GM23338 (cell line): ENCODE data around the gene ROR1.

Experiments
- CREB1 ChIP-seq: fragments of 250-450 bp; sonication (Bioruptor Pico); IDR thresholded peaks from 2 replicates; pipeline ENCODE4 v1.5.0; 2020; ENCODE audit warnings: low read depth, mild to moderate bottlenecking, moderate library complexity
- EZH2 ChIP-seq: fragments of 200-600 bp; sonication (generic); IDR thresholded peaks from one replicate; pipeline ENCODE4 v1.8.0; 2017; ENCODE audit warnings: antibody characterized with exemption, mild to moderate bottlenecking, low read depth; ENCODE audit not compliant: unreplicated experiment
- EZH2phosphoT487 ChIP-seq: fragments of 200-600 bp; sonication (generic); IDR thresholded peaks from one replicate; pipeline ENCODE4 v1.8.1; 2018; ENCODE audit warnings: antibody characterized with exemption; ENCODE audit not compliant: unreplicated experiment
- POLR2AphosphoS5 ChIP-seq: IDR thresholded peaks from 2 replicates; pipeline ENCODE4 v1.6.1; 2016; ENCODE audit warnings: antibody characterized with exemption, low read depth
- TF ChIP-seq, protein P1 (sequence below): IDR thresholded peaks from one replicate; pipeline ENCODE4 v1.6.1; 2018; ENCODE audit warnings: antibody characterized with exemption; ENCODE audit not compliant: unreplicated experiment
- TF ChIP-seq, protein P2 (sequence below), 2 experiments: fragments of 200-600 bp in 1 of 2; sonication (generic) in 1 of 2; conservative IDR thresholded peaks; 2 replicates each; pipeline versions ENCODE4 v1.5.1 to v1.6.1; 2016 to 2017; ENCODE audit warnings: antibody characterized with exemption in 2 of 2, low read depth in 2 of 2, mild to moderate bottlenecking in 2 of 2, moderate library complexity in 1 of 2
- TF ChIP-seq, protein P3 (sequence below): fragments of 250-450 bp; sonication (Bioruptor Pico); IDR thresholded peaks from 2 replicates; pipeline ENCODE4 v1.5.0; 2020; ENCODE audit warnings: mild to moderate bottlenecking, moderate library complexity
- TF ChIP-seq, protein P4 (sequence below): IDR thresholded peaks from 2 replicates; pipeline ENCODE4 v1.6.1; 2016; ENCODE audit warnings: antibody characterized with exemption

- TF ChIP-seq, protein P1, sequence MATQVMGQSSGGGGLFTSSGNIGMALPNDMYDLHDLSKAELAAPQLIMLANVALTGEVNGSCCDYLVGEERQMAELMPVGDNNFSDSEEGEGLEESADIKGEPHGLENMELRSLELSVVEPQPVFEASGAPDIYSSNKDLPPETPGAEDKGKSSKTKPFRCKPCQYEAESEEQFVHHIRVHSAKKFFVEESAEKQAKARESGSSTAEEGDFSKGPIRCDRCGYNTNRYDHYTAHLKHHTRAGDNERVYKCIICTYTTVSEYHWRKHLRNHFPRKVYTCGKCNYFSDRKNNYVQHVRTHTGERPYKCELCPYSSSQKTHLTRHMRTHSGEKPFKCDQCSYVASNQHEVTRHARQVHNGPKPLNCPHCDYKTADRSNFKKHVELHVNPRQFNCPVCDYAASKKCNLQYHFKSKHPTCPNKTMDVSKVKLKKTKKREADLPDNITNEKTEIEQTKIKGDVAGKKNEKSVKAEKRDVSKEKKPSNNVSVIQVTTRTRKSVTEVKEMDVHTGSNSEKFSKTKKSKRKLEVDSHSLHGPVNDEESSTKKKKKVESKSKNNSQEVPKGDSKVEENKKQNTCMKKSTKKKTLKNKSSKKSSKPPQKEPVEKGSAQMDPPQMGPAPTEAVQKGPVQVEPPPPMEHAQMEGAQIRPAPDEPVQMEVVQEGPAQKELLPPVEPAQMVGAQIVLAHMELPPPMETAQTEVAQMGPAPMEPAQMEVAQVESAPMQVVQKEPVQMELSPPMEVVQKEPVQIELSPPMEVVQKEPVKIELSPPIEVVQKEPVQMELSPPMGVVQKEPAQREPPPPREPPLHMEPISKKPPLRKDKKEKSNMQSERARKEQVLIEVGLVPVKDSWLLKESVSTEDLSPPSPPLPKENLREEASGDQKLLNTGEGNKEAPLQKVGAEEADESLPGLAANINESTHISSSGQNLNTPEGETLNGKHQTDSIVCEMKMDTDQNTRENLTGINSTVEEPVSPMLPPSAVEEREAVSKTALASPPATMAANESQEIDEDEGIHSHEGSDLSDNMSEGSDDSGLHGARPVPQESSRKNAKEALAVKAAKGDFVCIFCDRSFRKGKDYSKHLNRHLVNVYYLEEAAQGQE = no peak
- TF ChIP-seq, protein P2, sequence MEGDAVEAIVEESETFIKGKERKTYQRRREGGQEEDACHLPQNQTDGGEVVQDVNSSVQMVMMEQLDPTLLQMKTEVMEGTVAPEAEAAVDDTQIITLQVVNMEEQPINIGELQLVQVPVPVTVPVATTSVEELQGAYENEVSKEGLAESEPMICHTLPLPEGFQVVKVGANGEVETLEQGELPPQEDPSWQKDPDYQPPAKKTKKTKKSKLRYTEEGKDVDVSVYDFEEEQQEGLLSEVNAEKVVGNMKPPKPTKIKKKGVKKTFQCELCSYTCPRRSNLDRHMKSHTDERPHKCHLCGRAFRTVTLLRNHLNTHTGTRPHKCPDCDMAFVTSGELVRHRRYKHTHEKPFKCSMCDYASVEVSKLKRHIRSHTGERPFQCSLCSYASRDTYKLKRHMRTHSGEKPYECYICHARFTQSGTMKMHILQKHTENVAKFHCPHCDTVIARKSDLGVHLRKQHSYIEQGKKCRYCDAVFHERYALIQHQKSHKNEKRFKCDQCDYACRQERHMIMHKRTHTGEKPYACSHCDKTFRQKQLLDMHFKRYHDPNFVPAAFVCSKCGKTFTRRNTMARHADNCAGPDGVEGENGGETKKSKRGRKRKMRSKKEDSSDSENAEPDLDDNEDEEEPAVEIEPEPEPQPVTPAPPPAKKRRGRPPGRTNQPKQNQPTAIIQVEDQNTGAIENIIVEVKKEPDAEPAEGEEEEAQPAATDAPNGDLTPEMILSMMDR (conservative IDR thresholded peaks at IDR 0.05; ENCODE audit: low read depth in 2 of 2) = no peak
- TF ChIP-seq, protein P3, sequence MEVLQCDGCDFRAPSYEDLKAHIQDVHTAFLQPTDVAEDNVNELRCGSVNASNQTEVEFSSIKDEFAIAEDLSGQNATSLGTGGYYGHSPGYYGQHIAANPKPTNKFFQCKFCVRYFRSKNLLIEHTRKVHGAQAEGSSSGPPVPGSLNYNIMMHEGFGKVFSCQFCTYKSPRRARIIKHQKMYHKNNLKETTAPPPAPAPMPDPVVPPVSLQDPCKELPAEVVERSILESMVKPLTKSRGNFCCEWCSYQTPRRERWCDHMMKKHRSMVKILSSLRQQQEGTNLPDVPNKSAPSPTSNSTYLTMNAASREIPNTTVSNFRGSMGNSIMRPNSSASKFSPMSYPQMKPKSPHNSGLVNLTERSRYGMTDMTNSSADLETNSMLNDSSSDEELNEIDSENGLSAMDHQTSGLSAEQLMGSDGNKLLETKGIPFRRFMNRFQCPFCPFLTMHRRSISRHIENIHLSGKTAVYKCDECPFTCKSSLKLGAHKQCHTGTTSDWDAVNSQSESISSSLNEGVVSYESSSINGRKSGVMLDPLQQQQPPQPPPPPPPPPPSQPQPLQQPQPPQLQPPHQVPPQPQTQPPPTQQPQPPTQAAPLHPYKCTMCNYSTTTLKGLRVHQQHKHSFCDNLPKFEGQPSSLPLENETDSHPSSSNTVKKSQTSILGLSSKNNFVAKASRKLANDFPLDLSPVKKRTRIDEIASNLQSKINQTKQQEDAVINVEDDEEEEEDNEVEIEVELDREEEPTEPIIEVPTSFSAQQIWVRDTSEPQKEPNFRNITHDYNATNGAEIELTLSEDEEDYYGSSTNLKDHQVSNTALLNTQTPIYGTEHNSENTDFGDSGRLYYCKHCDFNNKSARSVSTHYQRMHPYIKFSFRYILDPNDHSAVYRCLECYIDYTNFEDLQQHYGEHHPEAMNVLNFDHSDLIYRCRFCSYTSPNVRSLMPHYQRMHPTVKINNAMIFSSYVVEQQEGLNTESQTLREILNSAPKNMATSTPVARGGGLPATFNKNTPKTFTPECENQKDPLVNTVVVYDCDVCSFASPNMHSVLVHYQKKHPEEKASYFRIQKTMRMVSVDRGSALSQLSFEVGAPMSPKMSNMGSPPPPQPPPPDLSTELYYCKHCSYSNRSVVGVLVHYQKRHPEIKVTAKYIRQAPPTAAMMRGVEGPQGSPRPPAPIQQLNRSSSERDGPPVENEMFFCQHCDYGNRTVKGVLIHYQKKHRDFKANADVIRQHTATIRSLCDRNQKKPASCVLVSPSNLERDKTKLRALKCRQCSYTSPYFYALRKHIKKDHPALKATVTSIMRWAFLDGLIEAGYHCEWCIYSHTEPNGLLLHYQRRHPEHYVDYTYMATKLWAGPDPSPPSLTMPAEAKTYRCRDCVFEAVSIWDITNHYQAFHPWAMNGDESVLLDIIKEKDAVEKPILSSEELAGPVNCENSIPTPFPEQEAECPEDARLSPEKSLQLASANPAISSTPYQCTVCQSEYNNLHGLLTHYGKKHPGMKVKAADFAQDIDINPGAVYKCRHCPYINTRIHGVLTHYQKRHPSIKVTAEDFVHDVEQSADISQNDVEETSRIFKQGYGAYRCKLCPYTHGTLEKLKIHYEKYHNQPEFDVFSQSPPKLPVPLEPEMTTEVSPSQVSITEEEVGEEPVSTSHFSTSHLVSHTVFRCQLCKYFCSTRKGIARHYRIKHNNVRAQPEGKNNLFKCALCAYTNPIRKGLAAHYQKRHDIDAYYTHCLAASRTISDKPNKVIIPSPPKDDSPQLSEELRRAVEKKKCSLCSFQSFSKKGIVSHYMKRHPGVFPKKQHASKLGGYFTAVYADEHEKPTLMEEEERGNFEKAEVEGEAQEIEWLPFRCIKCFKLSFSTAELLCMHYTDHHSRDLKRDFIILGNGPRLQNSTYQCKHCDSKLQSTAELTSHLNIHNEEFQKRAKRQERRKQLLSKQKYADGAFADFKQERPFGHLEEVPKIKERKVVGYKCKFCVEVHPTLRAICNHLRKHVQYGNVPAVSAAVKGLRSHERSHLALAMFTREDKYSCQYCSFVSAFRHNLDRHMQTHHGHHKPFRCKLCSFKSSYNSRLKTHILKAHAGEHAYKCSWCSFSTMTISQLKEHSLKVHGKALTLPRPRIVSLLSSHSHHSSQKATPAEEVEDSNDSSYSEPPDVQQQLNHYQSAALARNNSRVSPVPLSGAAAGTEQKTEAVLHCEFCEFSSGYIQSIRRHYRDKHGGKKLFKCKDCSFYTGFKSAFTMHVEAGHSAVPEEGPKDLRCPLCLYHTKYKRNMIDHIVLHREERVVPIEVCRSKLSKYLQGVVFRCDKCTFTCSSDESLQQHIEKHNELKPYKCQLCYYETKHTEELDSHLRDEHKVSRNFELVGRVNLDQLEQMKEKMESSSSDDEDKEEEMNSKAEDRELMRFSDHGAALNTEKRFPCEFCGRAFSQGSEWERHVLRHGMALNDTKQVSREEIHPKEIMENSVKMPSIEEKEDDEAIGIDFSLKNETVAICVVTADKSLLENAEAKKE (CRISPR knock-in tag) = no peak
- no peak for TF ChIP-seq EZH2phosphoT487
- TF ChIP-seq EZH2 = no peak
- TF ChIP-seq, protein P4, sequence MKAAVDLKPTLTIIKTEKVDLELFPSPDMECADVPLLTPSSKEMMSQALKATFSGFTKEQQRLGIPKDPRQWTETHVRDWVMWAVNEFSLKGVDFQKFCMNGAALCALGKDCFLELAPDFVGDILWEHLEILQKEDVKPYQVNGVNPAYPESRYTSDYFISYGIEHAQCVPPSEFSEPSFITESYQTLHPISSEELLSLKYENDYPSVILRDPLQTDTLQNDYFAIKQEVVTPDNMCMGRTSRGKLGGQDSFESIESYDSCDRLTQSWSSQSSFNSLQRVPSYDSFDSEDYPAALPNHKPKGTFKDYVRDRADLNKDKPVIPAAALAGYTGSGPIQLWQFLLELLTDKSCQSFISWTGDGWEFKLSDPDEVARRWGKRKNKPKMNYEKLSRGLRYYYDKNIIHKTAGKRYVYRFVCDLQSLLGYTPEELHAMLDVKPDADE = no peak
- no peak for TF ChIP-seq POLR2AphosphoS5
- no peak for TF ChIP-seq CREB1
Measured at GRCh38 chr1:64173336-64173940, 399.6 kb downstream of the ROR1 start.
